H1 (cell line): ENCODE data around the gene ME3. TPM values are rescaled to one million over a fixed set of nuclear protein-coding genes. Genes with fewer than 3 reads are reported as not detected.

Experiments used
- BRCA1 ChIP-seq: IDR thresholded peaks from 2 replicates; pipeline ENCODE4 v1.6.1; 2012; ENCODE audit warnings: low read depth, low read length, improper control_type of control experiment
- JUND ChIP-seq: IDR thresholded peaks from 2 replicates; pipeline ENCODE4 v1.6.1; 2011; ENCODE audit warnings: mild to moderate bottlenecking, improper control_type of control experiment, low read length
- KDM1A ChIP-seq: fragments of 200-600, 300-600 bp; sonication (generic); IDR thresholded peaks from 2 replicates; pipeline ENCODE4 v1.7.1; 2016; ENCODE audit warnings: mild to moderate bottlenecking, low read length, borderline replicate concordance
- polyA plus RNA-seq, 7 experiments: library from polyadenylated mRNA; depleted of rRNA in 3 of 7; stranded (reverse) in 5 of 7; unstranded in 2 of 7; fragments of >200 nt in 5 of 7; fragments of 200-250 nt in 2 of 7; gene quantifications; 1 replicate in 5 of 7; 2 replicates in 1 of 7; 4 replicates in 1 of 7; pipeline versions ENCODE4 v1.2.1 to v1.2.3, GENCODE V29; 2011 to 2013; ENCODE audit warnings: missing spikeins in 2 of 7, mixed read lengths in 2 of 7
- total RNA-seq: library from RNA; stranded (reverse); fragmentation: NEBNext Ultra II Directional; extraction: Animal tissue kit (Norgen Biotek cat#: 25700); gene quantifications from 2 replicates; pipeline ENCODE4 v1.2.1, GENCODE V29; 2021

Gene ME3
- total and polyA plus RNA-seq, 2 of the 8 experiments (the other 6 are each of a cell fraction or from before 2014, with no cell fraction given), result 1.5 to 2.8 TPM

DNA sequence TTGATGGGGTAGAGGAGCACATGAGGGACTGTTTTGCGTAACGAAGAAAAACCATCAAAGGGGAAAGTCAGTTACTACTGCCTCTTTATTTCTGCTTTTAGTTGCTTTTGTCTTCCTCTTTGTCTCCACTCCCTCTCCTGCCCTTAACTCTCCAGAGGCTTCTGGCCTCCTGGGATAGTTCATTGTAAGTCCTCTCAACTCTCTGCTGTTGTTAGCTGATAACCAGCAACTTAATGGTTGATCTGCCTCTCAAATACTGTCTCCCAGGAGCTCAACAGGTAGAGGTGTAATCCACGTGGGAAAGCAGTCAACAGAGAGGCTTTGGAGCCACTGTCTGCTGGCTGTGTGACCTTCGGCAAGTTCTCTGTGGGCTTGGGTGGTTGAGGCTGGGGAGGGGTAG is 250.5 kb downstream of the ME3 start (continued):
- no peak for TF ChIP-seq KDM1A
- no peak for TF ChIP-seq BRCA1
- no peak for TF ChIP-seq JUND
